Measurements from ENCODE around the gene MAEA. TPM values are rescaled to one million over a fixed set of nuclear protein-coding genes. Genes with fewer than 3 reads are reported as not detected.

Gene MAEA
- total RNA-seq, 2 donors from 2014 or later: 61.4 to 62.8 TPM

GRCh38 chr4:1246901-1247863 lies 42.5 kb upstream of the MAEA start:
- Mint-ChIP-seq H3K36me3 (ENCODE audit: low read depth) (peaks cover 30% of the 10 kb centered on the region), H3K27me3 (no peaks in the 10 kb centered on the region), H3K9me3 (no peaks in the 10 kb centered on the region), H3K27ac (peak overlapping the region; percentile 97), H3K4me3 (peak overlapping the region; percentile 91), H3K4me1 (peaks cover 35% of the 10 kb centered on the region)
- peak; percentile 1 for ATAC-seq (replicated peaks)

- peak; percentile 42 for ATAC-seq (replicated peaks)
- H3K4me1 Mint-ChIP-seq: peaks cover 36% of the 10 kb centered on the region
These were observed 41.8 kb upstream of the MAEA start for GRCh38 chr4:1247864-1248244.

GRCh38 chr4:1248245-1249147 lies 41.2 kb upstream of the MAEA start, which contains the start of gene CTBP1:
Gene CTBP1 (minus strand): TSS chr4:1249130. CDS start chr4:1241331, 7,799 bp downstream.
- H3K4me1 Mint-ChIP-seq: peaks cover 41% of the 10 kb centered on the region
- H3K27ac Mint-ChIP-seq: peak within 1 kb of the TSS; percentile 94
- H3K9me3 Mint-ChIP-seq: no peaks in the 10 kb centered on the region
- H3K36me3 Mint-ChIP-seq (ENCODE audit: low read depth): peaks cover 23% of the 10 kb centered on the region
- H3K27me3 Mint-ChIP-seq: no peaks in the 10 kb centered on the region
- H3K4me3 Mint-ChIP-seq: peak within 1 kb of the TSS; percentile 93
- ATAC-seq (replicated peaks): peak; percentile 58

More at GRCh38 chr4:1247864-1248244, 41.8 kb upstream of the MAEA start:
- Mint-ChIP-seq H3K27me3 (no peaks in the 10 kb centered on the region), H3K27ac (peak overlapping the region; percentile 97), H3K36me3 (ENCODE audit: low read depth) (peaks cover 25% of the 10 kb centered on the region), H3K9me3 (no peaks in the 10 kb centered on the region), H3K4me3 (peak overlapping the region; percentile 91)

GRCh38 chr4:1249148-1249730 lies 40.5 kb upstream of the MAEA start:
- Mint-ChIP-seq H3K4me3 (peak overlapping the region; percentile 93), H3K27me3 (no peaks in the 10 kb centered on the region), H3K36me3 (ENCODE audit: low read depth) (peaks cover 23% of the 10 kb centered on the region), H3K4me1 (peaks cover 47% of the 10 kb centered on the region), H3K27ac (peak overlapping the region; percentile 94), H3K9me3 (no peaks in the 10 kb centered on the region)
- ATAC-seq (replicated peaks): peak; percentile 48

GRCh38 chr4:1249731-1250526 lies 39.8 kb upstream of the MAEA start:
- H3K36me3 Mint-ChIP-seq (ENCODE audit: low read depth): peaks cover 23% of the 10 kb centered on the region
- H3K27me3 Mint-ChIP-seq: no peaks in the 10 kb centered on the region
- peak; percentile 49 for ATAC-seq (replicated peaks)
- H3K9me3 Mint-ChIP-seq: no peaks in the 10 kb centered on the region
- H3K4me3 Mint-ChIP-seq: peak overlapping the region; percentile 93
- H3K27ac Mint-ChIP-seq: peak overlapping the region; percentile 94
- peaks cover 53% of the 10 kb centered on the region for H3K4me1 Mint-ChIP-seq

GRCh38 chr4:1250527-1250812 lies 39.2 kb upstream of the MAEA start:
- H3K9me3 Mint-ChIP-seq: no peaks in the 10 kb centered on the region
- peaks cover 23% of the 10 kb centered on the region for H3K36me3 Mint-ChIP-seq (ENCODE audit: low read depth)
- H3K4me3 Mint-ChIP-seq: peak overlapping the region; percentile 93

GRCh38 chr4:1250921-1251772 lies 38.5 kb upstream of the MAEA start:
- Mint-ChIP-seq H3K9me3 (no peaks in the 10 kb centered on the region), H3K4me3 (peak overlapping the region; percentile 93), H3K27me3 (no peaks in the 10 kb centered on the region), H3K27ac (peak overlapping the region; percentile 94), H3K4me1 (peaks cover 61% of the 10 kb centered on the region), H3K36me3 (ENCODE audit: low read depth) (peaks cover 23% of the 10 kb centered on the region)
- ATAC-seq (replicated peaks): no peak

More at GRCh38 chr4:1250527-1250812, 39.2 kb upstream of the MAEA start:
- H3K27me3 Mint-ChIP-seq: no peaks in the 10 kb centered on the region
- peak overlapping the region; percentile 94 for H3K27ac Mint-ChIP-seq
- H3K4me1 Mint-ChIP-seq: peaks cover 56% of the 10 kb centered on the region
- ATAC-seq (replicated peaks): no peak

GRCh38 chr4:1251773-1252066 lies 38.0 kb upstream of the MAEA start:
- H3K27me3 Mint-ChIP-seq: no peaks in the 10 kb centered on the region
- H3K4me3 Mint-ChIP-seq: peak overlapping the region; percentile 93
- H3K27ac Mint-ChIP-seq: peak overlapping the region; percentile 25
- H3K36me3 Mint-ChIP-seq (ENCODE audit: low read depth): peaks cover 17% of the 10 kb centered on the region
- peaks cover 60% of the 10 kb centered on the region for H3K4me1 Mint-ChIP-seq
- no peaks in the 10 kb centered on the region for H3K9me3 Mint-ChIP-seq
- ATAC-seq (replicated peaks): no peak

GRCh38 chr4:1252928-1253492 lies 36.7 kb upstream of the MAEA start:
- H3K4me1 Mint-ChIP-seq: peaks cover 55% of the 10 kb centered on the region
- peak overlapping the region; percentile 81 for H3K27ac Mint-ChIP-seq
- H3K36me3 Mint-ChIP-seq (ENCODE audit: low read depth): peaks cover 10% of the 10 kb centered on the region
- H3K27me3 Mint-ChIP-seq: no peaks in the 10 kb centered on the region
- H3K4me3 Mint-ChIP-seq: peak overlapping the region; percentile 93
- H3K9me3 Mint-ChIP-seq: no peaks in the 10 kb centered on the region
- ATAC-seq (replicated peaks): no peak

GRCh38 chr4:1253831-1254230 lies 35.9 kb upstream of the MAEA start:
- Mint-ChIP-seq H3K36me3 (ENCODE audit: low read depth) (peaks cover 10% of the 10 kb centered on the region), H3K27ac (peak overlapping the region; percentile 81), H3K4me1 (peaks cover 59% of the 10 kb centered on the region), H3K27me3 (no peaks in the 10 kb centered on the region), H3K9me3 (no peaks in the 10 kb centered on the region), H3K4me3 (peak overlapping the region; percentile 93)
- peak; percentile 20 for ATAC-seq (replicated peaks)

GRCh38 chr4:1255151-1255550 lies 34.5 kb upstream of the MAEA start:
- H3K9me3 Mint-ChIP-seq: no peaks in the 10 kb centered on the region
- peaks cover 60% of the 10 kb centered on the region for H3K4me1 Mint-ChIP-seq
- H3K27me3 Mint-ChIP-seq: no peaks in the 10 kb centered on the region
- peak overlapping the region; percentile 81 for H3K27ac Mint-ChIP-seq
- H3K36me3 Mint-ChIP-seq (ENCODE audit: low read depth): peaks cover 3% of the 10 kb centered on the region
- no peak overlapping the region for H3K4me3 Mint-ChIP-seq
- ATAC-seq (replicated peaks): no peak

GRCh38 chr4:1255699-1256098 lies 34.0 kb upstream of the MAEA start:
- peak overlapping the region; percentile 5 for H3K4me3 Mint-ChIP-seq
- H3K4me1 Mint-ChIP-seq: peaks cover 60% of the 10 kb centered on the region
- H3K36me3 Mint-ChIP-seq (ENCODE audit: low read depth): no peaks in the 10 kb centered on the region
- H3K9me3 Mint-ChIP-seq: no peaks in the 10 kb centered on the region
- peak overlapping the region; percentile 16 for H3K27ac Mint-ChIP-seq
- no peaks in the 10 kb centered on the region for H3K27me3 Mint-ChIP-seq
- peak; percentile 57 for ATAC-seq (replicated peaks)

- Mint-ChIP-seq H3K9me3 (no peaks in the 10 kb centered on the region), H3K4me3 (no peak overlapping the region), H3K4me1 (peaks cover 36% of the 10 kb centered on the region), H3K27me3 (no peaks in the 10 kb centered on the region), H3K27ac (no peak overlapping the region), H3K36me3 (ENCODE audit: low read depth) (no peaks in the 10 kb centered on the region)
- no peak for ATAC-seq (replicated peaks)
These were observed 31.2 kb upstream of the MAEA start for GRCh38 chr4:1258457-1258856.
